Left hindlimb (tissue), 1 donor: ENCODE measurements around the gene UMAD1.
A peak's percentile ranks its signal among the peaks of the same experiment; 100 is the strongest.

Source experiments
- DNase-seq: peaks from one replicate; pipeline ENCODE4 v3.0.0-alpha.2; 2018

The UMAD1 gene

DNA sequence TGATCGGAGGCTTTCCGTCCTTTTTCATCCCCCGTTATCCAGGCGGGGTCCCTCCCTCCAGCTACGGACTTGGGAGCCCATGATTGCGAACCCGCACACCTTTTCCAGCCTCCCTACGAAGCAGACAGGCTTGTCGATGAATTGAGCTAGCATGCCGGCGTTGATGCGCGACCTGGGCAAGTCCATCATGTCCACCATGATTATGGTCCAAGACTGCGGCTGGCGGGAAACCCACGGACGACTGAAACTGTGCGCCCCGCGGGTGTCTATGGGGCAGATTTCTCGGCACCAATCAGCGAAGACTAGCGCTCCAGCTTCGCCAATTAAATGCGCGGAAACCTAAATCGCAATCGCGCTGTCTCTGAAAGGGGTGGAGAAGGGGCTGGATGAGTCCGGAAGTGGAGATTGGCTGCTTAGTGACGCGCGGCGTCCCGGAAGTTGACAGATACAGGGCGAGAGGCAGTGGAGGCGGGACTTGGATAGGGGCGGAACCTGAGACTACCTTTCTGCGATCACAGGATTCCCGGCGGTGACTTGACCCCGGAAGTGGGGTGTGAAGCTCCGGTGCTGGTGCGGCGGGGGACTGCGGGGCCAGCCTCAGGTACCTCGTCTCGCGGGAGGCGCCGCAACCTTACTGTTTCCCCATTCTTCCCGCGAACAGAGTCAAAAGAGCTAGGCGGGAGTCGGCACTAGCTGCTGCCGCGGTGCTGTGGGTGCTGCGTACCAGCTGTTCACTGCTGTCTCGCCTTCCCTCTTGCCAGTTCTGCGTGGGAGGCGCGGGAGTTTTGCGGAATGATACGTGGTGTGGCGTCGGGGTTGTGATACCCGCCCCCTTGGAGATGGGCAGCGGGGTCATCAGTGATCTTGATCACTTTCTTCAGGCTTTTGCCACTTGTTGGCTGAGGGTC lies at the start of gene UMAD1:
TSS of gene UMAD1 (plus strand) at position 532 of the 908 bp plus-strand sequence. CDS start 32,620 bp downstream, outside the sequence.
- DNase-seq = peak; percentile 99

DNA sequence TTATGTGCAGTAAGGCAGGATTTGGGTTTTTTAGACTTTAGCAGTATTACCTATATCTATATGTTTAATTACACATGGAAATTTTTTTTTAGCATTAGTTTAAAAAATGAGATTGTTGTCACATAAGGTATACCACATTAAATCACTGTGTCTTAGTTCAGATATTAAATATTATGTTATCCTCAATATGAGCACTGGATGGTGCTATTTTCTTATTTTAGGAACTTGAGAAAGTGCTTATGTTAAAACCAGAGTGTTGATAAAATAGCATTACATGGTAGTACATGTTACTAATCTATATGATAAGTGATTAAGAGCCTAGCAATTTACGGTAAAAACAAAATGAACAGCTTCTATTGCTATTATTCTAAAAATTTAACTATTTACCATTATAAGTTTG lies 45.1 kb upstream of the UMAD1 start:
- DNase-seq = no peak

DNA sequence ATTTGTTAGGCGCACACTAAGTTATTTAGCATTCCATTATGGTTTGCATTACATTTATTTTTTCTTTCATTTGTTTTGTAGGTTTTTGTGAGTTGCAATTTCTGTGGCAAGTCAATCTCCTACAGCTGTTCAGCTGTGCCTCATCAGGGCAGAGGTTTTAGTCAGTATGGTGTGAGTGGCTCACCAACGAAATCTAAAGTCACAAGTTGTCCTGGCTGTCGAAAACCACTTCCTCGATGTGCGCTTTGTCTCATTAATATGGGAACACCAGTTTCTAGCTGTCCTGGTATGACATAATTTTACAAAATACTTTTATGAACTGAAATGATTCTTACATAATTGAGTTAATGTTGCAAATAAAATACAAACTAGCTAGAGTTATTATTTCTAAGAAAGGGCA lies 44.4 kb upstream of the UMAD1 start:
- no peak for DNase-seq

DNA sequence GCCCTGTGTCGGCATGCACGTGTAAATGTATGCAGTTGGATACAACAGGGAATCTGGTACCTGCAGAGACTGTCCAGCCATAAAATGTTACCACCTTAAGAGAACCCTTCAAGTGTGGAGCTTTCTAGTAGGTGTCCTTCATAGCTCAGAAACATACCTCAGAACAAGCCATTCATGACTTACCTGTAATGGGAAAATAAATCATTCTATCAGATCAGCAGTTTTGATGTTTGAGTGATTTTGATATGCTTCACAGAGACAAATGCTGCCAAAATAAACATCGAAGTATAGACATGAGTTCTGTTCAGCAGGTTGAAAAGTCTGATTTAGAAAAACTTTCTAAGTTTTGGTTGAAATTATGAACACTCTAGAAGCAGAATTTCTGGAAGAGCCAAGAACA lies 33.5 kb upstream of the UMAD1 start:
- no peak for DNase-seq

DNA sequence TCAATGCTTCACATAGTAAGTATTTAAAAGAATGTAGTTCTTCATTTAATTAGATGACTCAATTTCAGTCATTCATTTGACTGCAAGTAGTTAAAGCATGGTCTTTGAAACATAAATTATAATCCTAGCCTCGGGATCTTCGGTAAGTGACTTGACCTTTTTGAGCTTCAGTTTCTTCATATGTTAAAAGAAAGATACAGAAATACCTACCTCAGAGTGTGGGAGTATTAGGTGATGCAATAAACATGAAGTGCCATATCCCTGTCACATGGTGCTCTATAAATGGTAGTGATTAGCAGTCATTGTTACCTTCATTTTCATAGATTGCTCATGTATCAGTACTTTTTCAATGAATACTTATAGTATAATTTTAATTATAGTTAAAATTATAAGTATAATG lies 31.2 kb upstream of the UMAD1 start:
- DNase-seq = no peak

DNA sequence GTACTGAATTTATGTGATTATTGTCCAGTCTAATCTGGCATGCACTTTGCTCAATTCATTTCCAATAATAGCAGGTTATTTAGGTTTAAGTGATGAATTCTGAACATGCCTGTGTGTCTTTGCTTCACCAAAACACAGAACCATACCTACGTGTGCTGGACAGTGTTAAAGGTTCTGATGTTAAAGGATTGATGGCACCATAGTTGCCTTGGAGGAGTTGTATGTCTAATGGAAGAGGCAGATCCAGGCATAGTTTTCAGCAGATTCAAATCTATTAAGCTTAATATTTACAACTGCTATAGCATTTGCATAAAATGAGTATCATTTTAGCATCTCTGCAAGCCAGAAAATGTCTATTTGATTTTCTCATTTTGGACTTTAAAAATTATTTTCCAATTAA lies 28.0 kb upstream of the UMAD1 start:
- no peak for DNase-seq

DNA sequence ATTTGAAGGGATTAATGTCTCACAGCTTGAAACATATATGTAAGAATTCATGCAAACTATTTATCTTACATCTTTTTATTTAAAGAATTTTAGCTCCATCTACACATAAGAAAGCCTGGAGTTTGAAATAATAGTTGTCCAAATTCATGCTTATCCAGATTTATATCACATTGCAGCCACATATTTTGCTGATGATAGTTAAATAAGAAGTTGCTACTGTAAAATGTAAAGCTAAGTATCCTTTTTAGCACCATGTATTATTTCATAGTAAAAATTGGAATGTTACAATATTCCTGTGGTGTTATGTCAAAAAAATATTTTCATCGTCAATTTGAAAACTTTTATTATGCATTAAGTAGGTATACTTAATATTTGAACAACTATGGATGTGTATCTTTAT lies 27.3 kb upstream of the UMAD1 start:
- no peak for DNase-seq

DNA sequence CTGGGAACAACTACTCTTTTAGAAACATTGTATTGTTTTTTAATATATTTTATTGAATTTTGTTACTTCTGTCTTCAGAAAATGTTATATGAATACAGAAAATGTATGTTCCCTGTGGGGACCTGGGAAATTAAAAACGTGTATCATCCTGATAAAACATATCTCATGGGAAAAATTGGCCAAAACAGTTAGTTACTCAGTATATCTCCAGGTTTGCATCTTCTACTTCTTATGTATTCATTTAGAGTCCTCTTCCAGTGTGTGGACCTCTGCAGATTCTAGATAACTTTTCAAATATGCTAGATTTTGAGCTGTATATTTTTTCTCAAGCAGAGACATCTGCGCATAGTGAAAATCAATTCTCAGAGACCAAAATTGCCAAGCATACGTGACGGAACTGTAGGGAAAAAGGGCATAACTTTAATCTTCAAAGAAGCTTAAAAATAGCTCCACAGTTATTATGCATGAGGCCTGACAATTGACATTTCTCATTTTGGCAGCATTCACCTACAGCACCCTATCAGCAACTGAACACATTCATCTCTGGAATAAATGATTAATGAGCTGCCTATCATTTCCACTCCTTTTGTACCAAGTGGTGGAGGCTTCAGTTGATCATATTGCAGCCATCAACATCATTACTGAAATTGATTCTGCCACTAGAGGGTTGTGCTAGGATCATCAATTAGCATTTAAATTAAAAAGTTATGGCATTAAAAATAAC lies 26.4 kb upstream of the UMAD1 start:
- DNase-seq = no peak

DNA sequence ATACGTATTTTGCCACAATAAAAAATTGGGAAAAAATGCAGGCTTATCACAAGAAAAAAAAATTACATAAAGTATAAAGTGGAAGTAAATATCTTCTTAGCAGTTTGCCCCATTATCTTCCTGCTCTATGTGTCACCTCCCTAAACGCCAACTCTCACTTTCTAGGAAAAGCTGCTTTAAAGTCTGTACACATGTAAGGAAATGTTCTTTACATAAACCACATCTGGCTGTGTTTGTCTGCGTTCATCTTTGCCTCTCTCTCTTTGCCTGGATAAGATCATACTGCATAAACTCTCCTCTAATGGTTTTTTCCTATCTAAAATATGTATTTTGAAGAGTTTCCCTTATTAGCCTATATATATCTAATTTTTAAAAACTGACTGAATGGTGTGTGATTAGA lies 23.0 kb upstream of the UMAD1 start:
- DNase-seq = no peak

DNA sequence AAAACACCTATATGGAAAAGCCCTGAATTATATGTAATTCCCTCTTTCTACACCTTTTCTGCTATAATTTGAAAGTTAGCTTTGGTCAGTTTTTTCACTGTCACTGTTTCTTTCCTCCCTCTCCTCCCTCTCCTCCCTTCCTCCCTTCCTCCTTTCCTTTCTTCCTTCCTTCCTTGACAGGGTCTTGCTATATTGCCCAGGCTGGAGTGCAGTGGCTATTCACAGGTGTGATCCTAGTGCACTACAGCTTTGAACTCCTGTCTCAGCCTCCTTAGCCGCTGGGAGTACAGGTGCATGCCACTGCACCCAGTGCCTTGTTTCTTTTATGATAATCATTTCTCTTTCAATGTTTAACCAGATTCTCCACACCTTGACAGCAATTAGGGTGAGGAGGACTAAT lies 22.1 kb upstream of the UMAD1 start:
- DNase-seq = no peak

DNA sequence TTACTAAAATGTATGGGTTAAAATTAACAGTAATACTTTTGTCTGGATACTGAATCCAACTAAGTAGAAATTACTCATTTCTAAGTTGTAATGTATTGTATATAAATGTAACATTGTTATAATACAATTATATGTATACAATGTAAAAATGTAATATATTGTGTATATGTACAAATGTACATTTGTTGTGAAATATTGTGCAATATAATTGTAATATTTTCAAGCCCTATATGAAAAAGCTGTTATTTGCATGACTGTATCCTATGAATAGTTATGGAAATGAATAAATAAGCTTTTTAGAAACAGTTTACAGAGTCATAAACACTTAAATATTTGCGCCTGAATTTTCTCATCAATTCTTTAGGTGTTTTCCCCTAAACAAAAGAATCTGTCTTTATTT lies 20.3 kb upstream of the UMAD1 start:
- no peak for DNase-seq

DNA sequence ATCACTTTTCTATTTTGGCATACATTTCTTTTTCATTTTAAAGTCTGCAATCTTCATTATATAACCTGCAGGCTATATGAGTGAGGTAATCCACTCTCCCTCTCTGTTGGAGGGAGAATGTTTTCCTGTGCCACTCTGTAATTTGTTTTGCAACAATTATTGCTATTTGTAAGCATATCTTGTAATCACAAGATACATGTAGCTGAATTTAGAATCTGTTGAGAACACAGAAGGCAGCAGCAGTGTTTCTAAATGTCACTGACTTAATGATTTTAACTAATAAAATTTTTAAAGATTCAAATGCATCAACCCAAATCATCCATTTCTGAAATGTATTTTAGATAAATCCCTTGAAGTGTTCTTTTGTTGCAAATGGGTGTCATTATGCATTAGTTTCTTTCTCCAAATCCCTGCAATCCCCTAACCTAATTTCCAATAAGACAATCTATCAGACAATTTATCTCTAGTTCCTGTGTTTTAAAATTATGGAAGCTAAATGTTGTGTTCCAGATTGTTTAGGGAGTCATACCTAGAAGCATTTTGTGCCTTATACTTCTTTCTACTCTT lies 19.8 kb upstream of the UMAD1 start:
- no peak for DNase-seq

DNA sequence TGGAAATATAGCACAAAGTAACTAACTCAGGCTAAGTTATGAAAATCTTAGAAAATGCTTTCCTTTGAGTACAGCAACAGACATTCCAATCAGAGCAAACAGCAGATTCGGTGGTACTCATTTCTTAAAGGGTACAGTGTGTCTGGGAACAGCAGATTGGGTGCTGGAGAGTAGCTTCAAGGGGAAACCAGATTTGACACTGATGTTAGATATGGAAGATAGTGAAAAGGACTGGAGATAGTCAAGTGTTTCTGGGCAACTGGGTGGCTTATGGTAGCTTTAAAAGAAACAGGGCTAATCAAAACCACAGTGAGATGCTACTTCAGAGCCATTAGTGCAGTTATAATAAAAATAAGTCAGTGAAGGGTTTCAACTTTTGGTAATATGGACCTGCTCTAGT lies 12.1 kb upstream of the UMAD1 start:
- DNase-seq = no peak

DNA sequence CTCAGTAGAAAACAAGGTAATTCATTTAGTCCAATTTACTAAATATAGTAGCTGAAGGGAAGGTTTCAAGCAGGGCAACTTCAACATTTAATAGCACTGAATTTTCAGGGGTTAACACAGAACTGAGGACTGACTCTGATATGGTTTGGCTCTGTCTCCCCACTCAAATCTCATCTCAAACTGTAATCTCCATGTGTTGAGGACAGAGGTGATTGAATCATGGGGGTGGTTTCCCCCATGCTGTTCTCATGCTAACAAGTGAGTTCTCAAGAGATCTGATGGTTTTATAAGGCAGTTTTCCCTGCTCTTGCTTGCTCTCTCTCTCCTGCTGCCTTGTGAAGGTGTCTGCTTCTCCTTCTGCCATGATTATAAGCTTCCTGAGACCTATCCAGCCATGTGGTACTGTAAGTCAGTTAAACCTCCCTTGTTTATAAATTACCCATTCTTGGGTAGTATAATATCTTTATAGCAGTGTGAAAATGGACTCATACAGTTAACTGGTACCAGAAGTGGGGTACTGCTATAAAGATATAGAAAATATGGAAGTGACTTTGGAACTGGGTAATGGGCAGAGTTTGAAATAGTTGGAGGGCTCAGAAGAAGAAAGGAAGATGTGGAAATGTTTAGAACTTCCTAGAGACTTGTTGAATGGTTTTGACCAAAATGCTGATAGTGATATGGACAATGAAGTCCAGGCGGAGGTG lies 9.8 kb upstream of the UMAD1 start:
- no peak for DNase-seq

DNA sequence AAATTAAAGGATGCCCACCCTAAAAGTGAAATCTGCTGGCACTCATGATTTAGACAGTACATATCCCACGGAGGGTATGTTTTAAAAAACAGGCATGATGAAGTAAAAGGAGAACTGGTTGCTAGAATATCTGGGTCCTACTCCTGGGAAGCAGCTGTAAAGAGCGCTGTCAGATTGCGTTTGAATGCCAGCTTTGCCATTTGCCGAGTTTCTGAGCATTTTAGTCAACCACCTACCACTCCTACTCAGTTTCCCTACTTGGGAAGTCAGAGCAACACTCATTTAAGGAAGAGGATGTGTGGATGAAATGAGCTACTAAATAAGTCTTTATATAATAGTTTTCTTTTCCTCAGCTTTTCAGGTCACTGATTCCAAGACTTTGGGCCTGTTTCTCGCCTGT lies 1.1 kb upstream of the UMAD1 start:
- DNase-seq = no peak

DNA sequence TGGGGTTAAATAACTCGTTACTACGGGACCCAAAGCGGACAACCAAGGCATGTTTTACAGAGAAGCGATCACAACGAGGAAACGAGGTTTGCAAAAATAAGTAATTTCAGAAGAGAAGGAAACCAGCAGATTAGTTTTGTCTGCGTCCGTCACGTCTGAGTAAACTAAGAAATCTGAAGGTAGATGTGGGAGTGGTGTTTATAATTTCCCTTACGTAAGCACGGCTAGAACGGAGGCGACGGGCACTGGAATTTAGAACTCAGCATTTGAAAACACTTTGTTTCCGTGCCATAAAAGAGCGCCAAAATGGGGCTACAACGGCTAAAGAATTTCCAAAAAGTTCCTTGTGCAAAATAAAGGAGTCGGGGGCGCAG lies 718 bp upstream of the UMAD1 start:
- no peak for DNase-seq

DNA sequence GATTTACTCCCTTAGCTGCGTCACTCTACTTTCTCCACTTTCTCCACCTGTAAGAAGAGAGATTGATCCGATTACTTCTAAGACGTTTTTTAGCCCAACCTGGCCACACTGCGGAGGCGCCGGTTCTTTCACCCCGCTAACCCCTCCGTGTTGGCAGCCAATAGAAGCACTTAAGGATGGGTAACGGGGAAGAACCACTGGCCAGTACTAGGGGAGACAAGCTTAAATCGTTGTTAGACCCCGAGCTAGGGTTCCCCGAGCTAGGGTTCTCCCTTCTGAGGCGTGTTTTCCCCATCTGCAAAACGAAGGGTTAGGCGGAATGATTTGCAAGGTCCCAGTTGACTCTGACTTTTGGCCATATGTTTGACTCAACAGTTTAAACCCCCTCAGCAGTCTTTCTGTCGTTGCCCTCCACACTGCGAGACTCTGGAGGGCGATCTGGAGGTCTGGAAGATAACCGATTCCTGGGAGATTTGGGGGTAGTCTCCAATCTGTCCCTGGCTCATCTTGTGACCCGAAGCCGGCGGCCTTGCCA lies 644 bp downstream of the UMAD1 start:
- no peak for DNase-seq

DNA sequence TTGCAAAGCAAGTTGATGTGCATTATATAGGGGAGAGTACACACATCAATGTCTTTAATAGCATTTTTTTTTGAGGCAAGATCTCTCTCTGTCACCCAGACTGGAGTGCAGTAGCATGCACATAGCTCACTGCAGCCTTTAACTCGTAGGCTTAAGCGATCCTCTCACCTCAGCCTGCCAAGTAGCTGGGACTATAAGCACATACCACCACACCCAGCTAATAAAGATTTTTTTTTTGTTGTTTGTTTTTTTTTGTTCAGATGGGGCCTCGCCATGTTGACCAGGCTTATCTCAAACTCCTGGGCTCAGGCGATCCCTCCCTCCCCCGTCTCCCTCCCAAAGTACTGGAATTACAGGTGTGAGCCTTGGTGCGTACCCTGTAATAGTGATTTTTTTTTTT lies 1.5 kb downstream of the UMAD1 start:
- DNase-seq = no peak

DNA sequence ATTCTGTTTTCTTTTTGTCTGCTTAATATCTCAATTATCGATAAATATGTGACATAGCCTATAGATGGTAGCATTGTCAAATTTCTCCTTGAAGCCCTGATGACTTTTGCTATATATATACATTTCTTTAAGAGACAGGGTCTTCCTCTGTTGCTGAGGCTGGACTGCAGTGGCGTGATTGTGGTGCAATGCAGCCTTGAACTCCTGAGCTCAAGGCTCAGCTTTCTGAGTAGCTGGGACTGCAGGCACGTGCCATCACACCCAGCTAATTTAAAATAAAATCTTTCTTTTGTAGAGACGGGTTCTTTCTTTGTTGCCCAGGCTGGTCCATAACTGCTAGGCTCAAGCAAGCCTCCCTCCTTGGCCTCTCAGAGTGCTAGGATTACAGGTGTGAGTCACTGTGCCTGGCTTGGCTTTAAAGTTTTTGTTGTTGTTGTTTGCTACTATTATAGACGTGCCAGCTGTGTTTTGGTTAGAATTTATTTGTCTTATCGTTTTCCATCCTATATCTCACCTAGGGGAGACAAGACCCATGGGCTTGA lies 7.0 kb downstream of the UMAD1 start:
- no peak for DNase-seq

DNA sequence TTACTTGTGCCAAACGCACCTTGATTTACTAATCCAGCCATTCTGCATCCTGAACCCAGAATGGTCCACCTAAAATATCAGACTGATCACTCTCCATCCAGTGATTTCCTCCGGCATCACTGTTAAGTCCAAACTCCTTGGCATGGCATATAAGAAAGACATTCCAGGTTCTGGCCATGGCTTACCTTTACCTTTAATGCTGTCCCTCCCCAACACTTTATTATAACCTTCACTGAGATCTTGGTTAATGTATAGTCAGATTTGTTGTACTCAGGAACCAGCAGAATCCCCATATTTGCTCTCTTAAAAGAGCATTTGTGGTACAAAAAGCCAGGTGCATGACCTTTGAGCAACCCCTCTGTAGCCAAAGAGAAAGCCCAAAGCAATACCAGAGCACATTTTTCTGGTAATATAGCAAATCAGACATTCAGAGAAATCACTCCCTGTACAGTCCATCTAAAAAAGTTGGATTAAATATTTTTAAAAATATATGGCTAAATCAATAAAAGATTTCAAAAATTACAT lies 10.2 kb downstream of the UMAD1 start:
- DNase-seq = no peak

DNA sequence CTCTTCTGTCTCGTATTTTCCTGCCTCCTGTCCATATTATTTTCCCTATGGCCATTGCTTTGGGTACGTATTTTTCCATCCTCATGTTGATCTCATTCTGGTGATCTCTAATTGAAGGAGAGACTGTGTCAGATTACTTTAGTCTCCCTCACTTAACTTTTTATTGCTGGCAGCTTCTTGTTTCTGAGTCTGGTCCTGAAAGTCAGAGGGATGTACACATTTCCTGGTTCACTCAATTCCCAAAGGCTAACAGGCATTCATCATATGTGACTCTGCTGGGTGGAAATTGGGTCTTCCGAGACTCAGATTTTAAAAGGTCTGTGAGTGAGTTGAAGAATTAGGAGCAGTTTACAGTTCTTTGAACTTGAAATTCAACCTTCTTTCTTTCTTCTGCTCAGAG lies 10.9 kb downstream of the UMAD1 start:
- no peak for DNase-seq

DNA sequence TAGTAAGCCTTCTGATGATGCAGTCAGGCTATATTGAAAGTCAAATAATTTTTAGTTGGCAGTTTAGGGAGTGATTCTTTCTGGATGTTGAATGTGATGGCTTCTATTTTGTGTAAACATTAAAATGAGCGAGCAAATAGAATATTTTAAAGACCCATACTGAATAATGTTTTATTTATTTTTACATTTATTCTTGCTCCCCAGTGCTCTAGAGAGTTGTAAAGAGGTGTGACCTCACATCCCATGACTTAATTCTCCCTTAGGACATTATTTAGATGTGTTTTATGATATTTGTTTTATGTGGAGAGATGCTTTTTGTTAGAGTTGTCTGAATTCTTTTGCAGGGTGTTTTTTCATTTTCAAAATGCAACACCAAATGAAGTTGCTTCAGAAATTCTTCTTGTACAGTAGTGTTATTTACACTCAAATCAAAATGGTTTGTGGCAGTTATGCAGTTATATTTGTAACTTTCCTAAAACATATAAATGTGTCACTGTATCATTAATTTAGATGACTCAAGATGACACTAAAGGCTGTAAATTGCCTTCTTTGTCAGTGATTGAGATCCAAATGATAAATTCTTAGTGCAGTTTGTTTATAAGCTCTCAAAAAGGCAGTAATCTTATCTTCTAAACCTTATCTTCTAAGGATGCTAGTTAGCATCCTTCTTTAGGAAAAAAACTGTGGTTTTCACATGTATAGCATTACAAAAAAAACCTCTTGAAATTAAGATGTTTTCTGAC lies 12.4 kb downstream of the UMAD1 start:
- DNase-seq = no peak
